ENCODE data around the gene TDRKH. TPM values are rescaled to one million over a fixed set of nuclear protein-coding genes. Genes with fewer than 3 reads are reported as not detected.

TDRKH gene
- total RNA-seq, 1 experiment from 2014 or later: 6.2 TPM

- H3K27ac ChIP-seq: no peak overlapping the region
- H3K36me3 ChIP-seq: no peaks in the 10 kb centered on the region
- no peaks in the 10 kb centered on the region for H3K9me3 ChIP-seq (replicated peaks)
- H3K4me3 ChIP-seq: no peak overlapping the region
- no peaks in the 10 kb centered on the region; the same call in 1 of the 2 replicates for H3K27me3 ChIP-seq
- H3K4me1 ChIP-seq: 0 out of 2 replicates have a peak, but pooled peaks cover 2% of the 10 kb centered on the region
- DNase-seq: no peak
Observed at GRCh38 chr1:151829352-151830046, 39.2 kb upstream of the TDRKH start.

- DNase-seq: peak; percentile 34 to 45
- Histone ChIP-seq H3K27me3 (no peaks in the 10 kb centered on the region; the same call in 1 of the 2 replicates), H3K27ac (no peak overlapping the region), H3K9me3 (replicated peaks) (no peaks in the 10 kb centered on the region), H3K4me1 (0 out of 2 replicates have a peak, but pooled peaks cover 2% of the 10 kb centered on the region), H3K4me3 (no peak overlapping the region), H3K36me3 (no peaks in the 10 kb centered on the region)
Observed at GRCh38 chr1:151828921-151829320, 38.6 kb upstream of the TDRKH start.

DNA sequence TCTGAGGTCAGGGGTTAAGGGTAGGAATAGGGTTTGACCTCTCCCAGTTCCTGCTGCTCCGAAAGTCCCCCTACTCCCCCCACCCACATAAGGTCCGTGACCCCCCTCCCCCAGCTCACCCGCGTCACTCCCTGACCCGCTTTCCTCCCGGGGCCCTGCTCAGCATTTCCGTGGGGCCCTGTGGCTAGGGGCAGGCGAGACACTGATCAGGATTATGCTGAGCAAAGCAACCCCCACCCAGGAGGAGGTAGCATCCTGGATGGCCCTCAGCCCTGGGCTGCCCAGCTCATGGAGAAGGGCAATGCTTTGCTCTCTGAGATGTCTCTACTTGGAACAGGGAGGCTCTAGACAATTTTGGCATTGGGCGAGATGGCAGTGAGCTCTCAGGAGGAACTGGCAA lies 37.6 kb upstream of the TDRKH start:
- H3K9me3 ChIP-seq (replicated peaks): no peaks in the 10 kb centered on the region
- DNase-seq: no peak
- no peaks in the 10 kb centered on the region; the same call in 1 of the 2 replicates for H3K27me3 ChIP-seq
- no peaks in the 10 kb centered on the region for H3K36me3 ChIP-seq
- no peaks in the 10 kb centered on the region for H3K4me1 ChIP-seq
- no peak overlapping the region for H3K27ac ChIP-seq
- H3K4me3 ChIP-seq: no peak overlapping the region

- H3K27me3 ChIP-seq: no peaks in the 10 kb centered on the region; the same call in 1 of the 2 replicates
- H3K4me1 ChIP-seq: no peaks in the 10 kb centered on the region
- no peaks in the 10 kb centered on the region for H3K36me3 ChIP-seq
- no peak overlapping the region for H3K27ac ChIP-seq
- H3K4me3 ChIP-seq: no peak overlapping the region
- no peak for DNase-seq
- no peaks in the 10 kb centered on the region for H3K9me3 ChIP-seq (replicated peaks)
Observed at GRCh38 chr1:151825751-151826660, 35.7 kb upstream of the TDRKH start.

- H3K4me1 ChIP-seq: no peaks in the 10 kb centered on the region
- no peak for DNase-seq
- no peaks in the 10 kb centered on the region; the same call in 1 of the 2 replicates for H3K27me3 ChIP-seq
- no peak overlapping the region for H3K4me3 ChIP-seq
- H3K9me3 ChIP-seq (replicated peaks): no peaks in the 10 kb centered on the region
- H3K27ac ChIP-seq: no peak overlapping the region
- H3K36me3 ChIP-seq: no peaks in the 10 kb centered on the region
Observed at GRCh38 chr1:151825204-151825603, 34.9 kb upstream of the TDRKH start.

GRCh38 chr1:151823175-151823574 lies 32.9 kb upstream of the TDRKH start:
- H3K4me1 ChIP-seq: no peaks in the 10 kb centered on the region
- no peaks in the 10 kb centered on the region for H3K9me3 ChIP-seq (replicated peaks)
- H3K27me3 ChIP-seq: no peaks in the 10 kb centered on the region; the same call in 1 of the 2 replicates
- no peak overlapping the region for H3K27ac ChIP-seq
- no peaks in the 10 kb centered on the region for H3K36me3 ChIP-seq
- no peak for DNase-seq
- H3K4me3 ChIP-seq: no peak overlapping the region

- H3K4me3 ChIP-seq: no peak overlapping the region
- no peak overlapping the region for H3K27ac ChIP-seq
- H3K9me3 ChIP-seq (replicated peaks): no peaks in the 10 kb centered on the region
- no peak for DNase-seq
- H3K36me3 ChIP-seq: no peaks in the 10 kb centered on the region
- H3K27me3 ChIP-seq: peaks cover 4% of the 10 kb centered on the region; the same call in 1 of the 2 replicates
- H3K4me1 ChIP-seq: no peaks in the 10 kb centered on the region
Observed at GRCh38 chr1:151822404-151822803, 32.1 kb upstream of the TDRKH start.

DNA sequence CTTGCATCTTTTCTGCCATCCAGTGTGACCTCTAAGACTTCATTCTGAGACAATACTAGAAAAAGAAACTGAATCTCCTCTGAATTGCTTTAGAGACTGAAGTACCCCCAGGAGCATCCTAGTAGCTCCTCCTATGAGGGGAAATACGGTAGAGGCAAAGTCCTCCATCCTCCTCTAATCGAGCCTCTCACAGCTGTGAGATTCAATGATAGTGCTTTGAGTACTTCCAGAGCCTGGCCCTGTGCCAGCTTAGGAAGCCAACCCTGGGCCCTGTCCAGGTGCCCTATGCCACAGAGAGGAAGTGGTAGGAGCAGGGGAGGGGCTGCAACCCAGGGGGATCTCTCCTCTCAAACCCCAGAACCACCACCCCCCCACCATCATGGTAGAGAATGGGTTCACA lies 30.6 kb upstream of the TDRKH start:
- Histone ChIP-seq H3K36me3 (no peaks in the 10 kb centered on the region), H3K4me3 (no peak overlapping the region), H3K27me3 (peaks cover 6% of the 10 kb centered on the region; the same call in 1 of the 2 replicates), H3K9me3 (replicated peaks) (no peaks in the 10 kb centered on the region), H3K4me1 (no peaks in the 10 kb centered on the region), H3K27ac (no peak overlapping the region)
- peak in 1 of 2 experiments; percentile 27 for DNase-seq

DNA sequence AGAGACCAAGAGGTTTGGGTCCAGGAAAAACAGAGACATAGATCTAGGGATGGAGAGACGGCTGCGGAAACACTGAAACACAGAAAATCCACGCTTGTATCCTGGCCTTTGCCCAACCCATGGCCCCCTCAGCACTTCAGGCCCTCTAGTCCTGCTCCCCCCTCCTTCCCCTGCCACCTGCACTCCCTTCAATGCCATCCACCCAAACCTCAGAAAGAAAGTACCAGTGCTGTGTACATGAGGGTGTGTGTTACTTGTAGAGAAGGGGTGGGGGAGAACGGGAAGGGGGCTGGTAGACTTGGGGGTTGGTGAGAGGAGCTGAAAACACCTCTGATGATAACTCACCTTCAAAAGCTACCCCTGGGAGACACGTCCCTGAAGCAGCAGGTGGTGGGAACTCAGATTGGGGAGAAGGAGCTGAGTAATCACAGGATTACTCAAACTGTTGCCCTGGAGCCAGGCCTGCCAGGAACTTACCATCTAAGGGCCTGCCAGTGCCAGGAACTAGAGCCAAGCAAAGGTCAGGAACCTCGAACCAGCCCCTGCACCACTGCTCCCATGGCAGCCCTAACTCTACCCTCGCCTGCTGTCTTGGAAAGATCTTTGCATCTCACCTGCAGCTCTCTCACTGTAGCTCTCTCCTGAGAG lies 29.8 kb upstream of the TDRKH start:
- no peak overlapping the region for H3K4me3 ChIP-seq
- H3K4me1 ChIP-seq: no peaks in the 10 kb centered on the region
- H3K36me3 ChIP-seq: no peaks in the 10 kb centered on the region
- no peak for DNase-seq
- no peak overlapping the region for H3K27ac ChIP-seq
- peaks cover 6% of the 10 kb centered on the region; the same call in 1 of the 2 replicates for H3K27me3 ChIP-seq
- H3K9me3 ChIP-seq (replicated peaks): no peaks in the 10 kb centered on the region

GRCh38 chr1:151819227-151819835 lies 29.0 kb upstream of the TDRKH start:
- no peaks in the 10 kb centered on the region for H3K9me3 ChIP-seq (replicated peaks)
- H3K27ac ChIP-seq: no peak overlapping the region
- no peaks in the 10 kb centered on the region for H3K4me1 ChIP-seq
- H3K27me3 ChIP-seq: peaks cover 6% of the 10 kb centered on the region; the same call in 1 of the 2 replicates
- no peak for DNase-seq
- no peak overlapping the region for H3K4me3 ChIP-seq
- H3K36me3 ChIP-seq: no peaks in the 10 kb centered on the region

- no peaks in the 10 kb centered on the region for H3K9me3 ChIP-seq (replicated peaks)
- peak; percentile 37 to 61 for DNase-seq
- H3K27me3 ChIP-seq: peaks cover 6% of the 10 kb centered on the region; the same call in 1 of the 2 replicates
Observed at GRCh38 chr1:151817353-151817730, 27.0 kb upstream of the TDRKH start.

GRCh38 chr1:151816548-151817352 lies 26.4 kb upstream of the TDRKH start:
- Histone ChIP-seq H3K36me3 (no peaks in the 10 kb centered on the region), H3K4me1 (no peaks in the 10 kb centered on the region), H3K4me3 (no peak overlapping the region), H3K27ac (no peak overlapping the region), H3K27me3 (peaks cover 6% of the 10 kb centered on the region; the same call in 1 of the 2 replicates), H3K9me3 (replicated peaks) (no peaks in the 10 kb centered on the region)
- no peak for DNase-seq

More at GRCh38 chr1:151817353-151817730, 27.0 kb upstream of the TDRKH start:
- Histone ChIP-seq H3K27ac (no peak overlapping the region), H3K4me3 (no peak overlapping the region), H3K36me3 (no peaks in the 10 kb centered on the region), H3K4me1 (no peaks in the 10 kb centered on the region)

GRCh38 chr1:151815716-151816327 lies 25.5 kb upstream of the TDRKH start:
- H3K4me1 ChIP-seq: 0 out of 2 replicates have a peak, but pooled peaks cover 2% of the 10 kb centered on the region
- H3K4me3 ChIP-seq: no peak overlapping the region
- no peaks in the 10 kb centered on the region for H3K9me3 ChIP-seq (replicated peaks)
- DNase-seq: no peak
- no peaks in the 10 kb centered on the region for H3K36me3 ChIP-seq
- peaks cover 6% of the 10 kb centered on the region; the same call in 1 of the 2 replicates for H3K27me3 ChIP-seq
- no peak overlapping the region for H3K27ac ChIP-seq
